ENCODE results near the gene C1orf87. TPM values are rescaled to one million over a fixed set of nuclear protein-coding genes. Genes with fewer than 3 reads are reported as not detected.

C1orf87 gene
- total RNA-seq, 4 donors from 2014 or later: not detected

GRCh38 chr1:59967141-59967697 is 106.4 kb downstream of the C1orf87 start:
- no peaks in the 10 kb centered on the region for H3K9me3 ChIP-seq
- no peaks in the 10 kb centered on the region for H3K27me3 ChIP-seq
- H3K36me3 ChIP-seq: no peaks in the 10 kb centered on the region
- H3K4me1 ChIP-seq: peaks cover 0 to 9% (median 0%) of the 10 kb centered on the region in 4 donors
- no peak overlapping the region for H3K4me3 ChIP-seq
- no peak overlapping the region for H3K27ac ChIP-seq
- WGBS, 2 donors: 45 to 55% methylated on average over 6 of the region's 6 CpGs
- TF ChIP-seq POLR2A (IDR thresholded peaks at IDR 0.05) (no peak), EP300 (IDR thresholded peaks at IDR 0.05) (no peak), CTCF (IDR thresholded peaks at IDR 0.05) (no peak)
- DNase-seq (ENCODE audit: low spot score in 2 of 2): no peak

- H3K36me3 ChIP-seq: no peaks in the 10 kb centered on the region
- no peak for TF ChIP-seq EP300 (IDR thresholded peaks at IDR 0.05)
- TF ChIP-seq POLR2A (IDR thresholded peaks at IDR 0.05): no peak
- no peak for TF ChIP-seq CTCF (IDR thresholded peaks at IDR 0.05)
- 45 to 54% methylated on average over 2 of the region's 2 CpGs for WGBS, 2 donors
These were observed 121.5 kb downstream of the C1orf87 start for GRCh38 chr1:59952065-59952464.

GRCh38 chr1:59949648-59950047 is 123.9 kb downstream of the C1orf87 start:
- Histone ChIP-seq H3K9me3 (no peaks in the 10 kb centered on the region), H3K4me1 (peaks cover 0 to 5% (median 2%) of the 10 kb centered on the region in 4 donors), H3K36me3 (no peaks in the 10 kb centered on the region), H3K27ac (no peak overlapping the region), H3K27me3 (no peaks in the 10 kb centered on the region), H3K4me3 (no peak overlapping the region)
- no peak for DNase-seq (ENCODE audit: low spot score in 2 of 2)
- TF ChIP-seq CTCF (IDR thresholded peaks at IDR 0.05) (no peak), POLR2A (IDR thresholded peaks at IDR 0.05) (no peak), EP300 (IDR thresholded peaks at IDR 0.05) (no peak)

More at GRCh38 chr1:59952065-59952464, 121.5 kb downstream of the C1orf87 start:
- Histone ChIP-seq H3K9me3 (no peaks in the 10 kb centered on the region), H3K27ac (no peak overlapping the region), H3K4me3 (no peak overlapping the region), H3K4me1 (peaks cover 0 to 2% (median 1%) of the 10 kb centered on the region in 4 donors), H3K27me3 (no peaks in the 10 kb centered on the region)
- no peak for DNase-seq (ENCODE audit: low spot score in 2 of 2)

GRCh38 chr1:59948990-59949389 is 124.6 kb downstream of the C1orf87 start:
- H3K9me3 ChIP-seq: no peaks in the 10 kb centered on the region
- peaks cover 0 to 5% (median 2%) of the 10 kb centered on the region in 4 donors for H3K4me1 ChIP-seq
- H3K27me3 ChIP-seq: no peaks in the 10 kb centered on the region
- no peaks in the 10 kb centered on the region for H3K36me3 ChIP-seq
- no peak for TF ChIP-seq CTCF (IDR thresholded peaks at IDR 0.05)
- no peak for TF ChIP-seq EP300 (IDR thresholded peaks at IDR 0.05)
- no peak for TF ChIP-seq POLR2A (IDR thresholded peaks at IDR 0.05)
- 27 to 33% methylated on average over 1 of the region's 1 CpG for WGBS, 2 donors
- no peak for DNase-seq (ENCODE audit: low spot score in 2 of 2)
- no peak overlapping the region for H3K27ac ChIP-seq
- no peak overlapping the region for H3K4me3 ChIP-seq

GRCh38 chr1:59947047-59947938 is 126.3 kb downstream of the C1orf87 start:
- Histone ChIP-seq H3K36me3 (no peaks in the 10 kb centered on the region), H3K4me1 (peaks cover 0 to 5% (median 2%) of the 10 kb centered on the region in 4 donors), H3K27ac (no peak overlapping the region), H3K9me3 (no peaks in the 10 kb centered on the region), H3K27me3 (no peaks in the 10 kb centered on the region), H3K4me3 (no peak overlapping the region)
- 1 to 5% methylated on average over 6 of the region's 6 CpGs for WGBS, 2 donors
- no peak for TF ChIP-seq EP300 (IDR thresholded peaks at IDR 0.05)
- no peak for TF ChIP-seq POLR2A (IDR thresholded peaks at IDR 0.05)
- peak; percentile 82 to 95 (median 87) for TF ChIP-seq CTCF (IDR thresholded peaks at IDR 0.05)
- peak; percentile 23 to 50 for DNase-seq (ENCODE audit: low spot score in 2 of 2)

Measured in tibial nerve (tissue), 4 donors.